Vagina (tissue), 2 donors: ENCODE measurements around the gene S100A5.

ENCODE experiments used
- CTCF ChIP-seq, 3 experiments: fragments of 450-650 bp in 2 of 3; fragments of 200-600 bp in 1 of 3; sonication (generic) in 1 of 3; IDR thresholded peaks; one replicate each; pipeline ENCODE4 v1.5.1; 2017 to 2019; ENCODE audit warnings: antibody characterized with exemption in 3 of 3, mild to moderate bottlenecking in 2 of 3, moderate library complexity in 2 of 3
- POLR2A ChIP-seq, 2 donors: fragments of 450-650 bp; IDR thresholded peaks; one replicate each; pipeline ENCODE4 v1.6.1; 2017; ENCODE audit warnings: antibody characterized with exemption in 2 of 2, mild to moderate bottlenecking in 2 of 2, moderate library complexity in 2 of 2

- TF ChIP-seq POLR2A (IDR thresholded peaks at IDR 0.05) (no peak), CTCF (IDR thresholded peaks at IDR 0.05) (no peak)
Measured at GRCh38 chr1:153570874-153571273, 30.1 kb upstream of the S100A5 start.
